Keratinocyte (primary cell): ENCODE results near the gene IFT88. TPM values are rescaled to one million over a fixed set of nuclear protein-coding genes. Genes with fewer than 3 reads are reported as not detected.

Experiments used
- DNase-seq: peaks from one replicate; pipeline ENCODE4 v3.0.0-alpha.2; 2011; ENCODE audit warnings: low read depth, missing footprints, low spot score
- FAIRE-seq: peaks from 2 replicates; lab custom pipeline; 2011; peaks lifted over from hg19 to GRCh38; lab: Jason Lieb, UNC
- H2AFZ ChIP-seq: 2 replicates; pipeline ENCODE4 v1.6.0; 2012; ENCODE audit warnings: low read length, control low read depth, inconsistent platforms; ENCODE audit not compliant: control insufficient read depth
- H3K27ac ChIP-seq: 2 replicates; pipeline ENCODE4 v1.5.1; 2011; ENCODE audit warnings: low read length; ENCODE audit not compliant: control insufficient read depth, insufficient read depth
- H3K27me3 ChIP-seq: 3 replicates; pipeline ENCODE4 v1.6.0; 2011; ENCODE audit warnings: low read length; ENCODE audit not compliant: control insufficient read depth, insufficient read depth; ENCODE audit errors: extremely low read depth
- H3K36me3 ChIP-seq, 2 experiments: 2 replicates in 1 of 2; 3 replicates in 1 of 2; pipeline ENCODE4 v1.5.1; 2011; ENCODE audit warnings: low read length in 2 of 2, mild to moderate bottlenecking in 1 of 2; ENCODE audit not compliant: control insufficient read depth in 2 of 2, insufficient read depth in 2 of 2; ENCODE audit errors: extremely low read depth in 1 of 2
- H3K4me1 ChIP-seq: 3 replicates; pipeline ENCODE4 v1.5.1; 2011; ENCODE audit warnings: low read length; ENCODE audit not compliant: control insufficient read depth, insufficient read depth; ENCODE audit errors: extremely low read depth
- H3K4me2 ChIP-seq: 3 replicates; pipeline ENCODE4 v1.6.0; 2011; ENCODE audit warnings: low read depth, low read length; ENCODE audit not compliant: control insufficient read depth, insufficient read depth; ENCODE audit errors: extremely low read depth
- H3K4me3 ChIP-seq, 3 experiments: fragments of 200-600 bp in 1 of 3; sonication (generic) in 1 of 3; 2 replicates in 2 of 3; 3 replicates in 1 of 3; pipeline ENCODE4 v1.5.1; 2011 to 2016; ENCODE audit warnings: low read length in 3 of 3, mild to moderate bottlenecking in 3 of 3, control low read depth in 2 of 3, inconsistent platforms in 1 of 3, low read depth in 1 of 3, mixed read lengths in 1 of 3, mixed run types in 1 of 3, moderate library complexity in 1 of 3; ENCODE audit not compliant: control insufficient read depth in 2 of 3, insufficient read depth in 2 of 3; ENCODE audit errors: extremely low read depth in 1 of 3
- H3K79me2 ChIP-seq: 2 replicates; pipeline ENCODE4 v1.6.0; 2012; ENCODE audit warnings: low read length; ENCODE audit not compliant: control insufficient read depth, insufficient read depth
- H3K9ac ChIP-seq: 3 replicates; pipeline ENCODE4 v1.6.0; 2011; ENCODE audit warnings: low read length; ENCODE audit not compliant: control insufficient read depth, insufficient read depth; ENCODE audit errors: extremely low read depth
- H3K9me1 ChIP-seq: 3 replicates; pipeline ENCODE4 v1.6.0; 2011; ENCODE audit warnings: low read length; ENCODE audit not compliant: control insufficient read depth, insufficient read depth; ENCODE audit errors: extremely low read depth
- H3K9me3 ChIP-seq: 2 replicates; pipeline ENCODE4 v1.5.1; 2012; ENCODE audit warnings: low read depth, low read length; ENCODE audit not compliant: control insufficient read depth
- H4K20me1 ChIP-seq: 3 replicates; pipeline ENCODE4 v1.6.0; 2011; ENCODE audit warnings: low read length; ENCODE audit not compliant: control insufficient read depth, insufficient read depth; ENCODE audit errors: extremely low read depth
- EZH2 ChIP-seq: IDR thresholded peaks from one replicate; pipeline ENCODE4 v1.6.1; 2012; ENCODE audit warnings: inconsistent platforms, mild to moderate bottlenecking, low read length, moderate library complexity
- dilution Hi-C: fragments of 300-500 bp; cut with MboI; formaldehyde crosslinking; loops from one replicate; pipeline ENCODE4 v1.7.0; 2020; ENCODE audit warnings: low sequenced_read_pairs; ENCODE audit not compliant: extremely low pct_ligation_motif_present
- polyA plus RNA-seq, 5 experiments: library from polyadenylated mRNA; depleted of rRNA in 3 of 5; stranded (reverse) in 3 of 5; stranded (forward) in 1 of 5; unstranded in 1 of 5; fragments of >200 nt; gene quantifications; 1 replicate in 1 of 5; 2 replicates in 3 of 5; 3 replicates in 1 of 5; pipeline versions ENCODE4 v1.2.1 to v1.2.3, GENCODE V29; 2011 to 2012; ENCODE audit warnings: missing spikeins in 2 of 5, low read depth in 1 of 5, low replicate concordance in 1 of 5
- TF ChIP-seq, protein P1 (sequence below), 3 experiments: IDR thresholded peaks in 1 of 3; conservative IDR thresholded peaks in 1 of 3; optimal IDR thresholded peaks in 1 of 3; 2 replicates in 2 of 3; 3 replicates in 1 of 3; pipeline versions ENCODE3 to v1.5.1; 2011; ENCODE audit warnings: low read length in 3 of 3, mild to moderate bottlenecking in 3 of 3, moderate library complexity in 2 of 3, control low read depth in 1 of 3, inconsistent platforms in 1 of 3; ENCODE audit not compliant: insufficient read depth in 2 of 3; ENCODE audit errors: extremely low read depth in 1 of 3

The IFT88 gene
- polyA plus RNA-seq, 1 donor (not counting 4 experiments of a cell fraction or from before 2014, with no cell fraction given) = 9.5 TPM

DNA sequence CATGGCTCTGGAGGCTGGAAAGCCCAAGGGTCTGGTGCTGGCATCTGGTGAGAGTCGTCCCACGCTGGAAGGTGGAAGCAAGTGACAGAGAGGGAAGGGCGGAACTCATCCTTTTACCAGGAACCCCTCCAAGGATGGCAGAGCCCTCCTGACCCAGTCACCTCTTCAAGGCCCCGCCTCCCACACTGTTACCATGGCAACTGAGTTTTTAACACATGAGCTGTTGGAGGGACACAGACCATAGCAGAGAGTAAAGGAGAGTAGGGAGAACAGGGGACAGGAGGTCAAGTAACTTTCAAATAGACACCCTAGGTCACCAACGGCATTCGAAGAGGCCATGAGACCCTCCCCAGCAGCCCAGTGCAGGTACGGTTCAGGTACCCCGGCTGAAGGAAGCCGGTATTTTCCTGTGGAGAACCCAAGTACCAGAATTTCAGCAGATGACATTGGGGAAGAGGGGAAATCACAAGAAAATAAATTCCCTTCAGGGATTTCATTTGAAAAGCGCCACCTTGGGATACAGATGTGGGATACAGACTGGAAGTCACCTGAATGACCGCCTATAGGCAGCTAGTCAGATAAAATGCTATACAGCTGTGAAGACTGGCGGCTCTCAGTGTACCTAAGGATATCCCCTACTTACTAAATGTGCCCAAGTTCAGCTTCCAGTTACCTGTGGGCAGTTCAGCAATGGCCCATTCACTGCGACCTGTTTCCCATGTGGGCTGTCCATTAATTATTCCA is 144.5 kb downstream of the IFT88 start:
- Histone ChIP-seq H3K9ac (no peak overlapping the region), H3K9me3 (no peaks in the 10 kb centered on the region), H3K9me1 (no peaks in the 10 kb centered on the region), H2AFZ (no peak overlapping the region), H3K36me3 (no peaks in the 10 kb centered on the region), H3K27ac (no peak overlapping the region), H4K20me1 (no peaks in the 10 kb centered on the region), H3K4me1 (no peaks in the 10 kb centered on the region), H3K4me2 (no peak overlapping the region), H3K27me3 (peaks cover 15% of the 10 kb centered on the region), H3K79me2 (no peaks in the 10 kb centered on the region), H3K4me3 (no peak overlapping the region)
- no peak for DNase-seq
- TF ChIP-seq, protein P1, sequence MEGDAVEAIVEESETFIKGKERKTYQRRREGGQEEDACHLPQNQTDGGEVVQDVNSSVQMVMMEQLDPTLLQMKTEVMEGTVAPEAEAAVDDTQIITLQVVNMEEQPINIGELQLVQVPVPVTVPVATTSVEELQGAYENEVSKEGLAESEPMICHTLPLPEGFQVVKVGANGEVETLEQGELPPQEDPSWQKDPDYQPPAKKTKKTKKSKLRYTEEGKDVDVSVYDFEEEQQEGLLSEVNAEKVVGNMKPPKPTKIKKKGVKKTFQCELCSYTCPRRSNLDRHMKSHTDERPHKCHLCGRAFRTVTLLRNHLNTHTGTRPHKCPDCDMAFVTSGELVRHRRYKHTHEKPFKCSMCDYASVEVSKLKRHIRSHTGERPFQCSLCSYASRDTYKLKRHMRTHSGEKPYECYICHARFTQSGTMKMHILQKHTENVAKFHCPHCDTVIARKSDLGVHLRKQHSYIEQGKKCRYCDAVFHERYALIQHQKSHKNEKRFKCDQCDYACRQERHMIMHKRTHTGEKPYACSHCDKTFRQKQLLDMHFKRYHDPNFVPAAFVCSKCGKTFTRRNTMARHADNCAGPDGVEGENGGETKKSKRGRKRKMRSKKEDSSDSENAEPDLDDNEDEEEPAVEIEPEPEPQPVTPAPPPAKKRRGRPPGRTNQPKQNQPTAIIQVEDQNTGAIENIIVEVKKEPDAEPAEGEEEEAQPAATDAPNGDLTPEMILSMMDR (optimal IDR thresholded peaks at IDR 0.05 in 1 of 3, IDR thresholded peaks at IDR 0.05 in 1 of 3, conservative IDR thresholded peaks at IDR 0.05 in 1 of 3; ENCODE audit: extremely low read depth in 1 of 3, insufficient read depth in 2 of 3, low read length in 3 of 3) = no peak
- no peak for TF ChIP-seq EZH2
- no peak for FAIRE-seq
- dilution Hi-C loops = no loop called here

DNA sequence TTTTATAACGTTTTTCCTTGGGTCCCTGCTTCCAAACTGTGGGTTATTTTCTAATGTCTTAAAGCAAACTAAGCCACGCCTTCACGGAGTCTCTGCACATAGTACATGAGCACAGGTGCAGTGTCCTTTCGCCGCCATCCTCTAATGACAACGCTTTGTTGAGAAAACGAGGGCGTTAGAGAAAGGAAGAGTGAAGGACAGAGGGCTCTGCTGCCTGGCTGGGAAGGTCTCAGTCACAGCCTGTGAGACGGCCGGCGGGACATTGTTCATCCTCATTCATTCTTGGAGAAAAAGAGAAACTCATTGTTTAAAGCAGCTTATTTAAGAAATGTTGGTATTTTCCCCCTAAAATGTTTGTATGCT is 146.0 kb downstream of the IFT88 start:
- DNase-seq (no peak), FAIRE-seq (no peak)
- H3K36me3 ChIP-seq = no peaks in the 10 kb centered on the region
- no peaks in the 10 kb centered on the region for H4K20me1 ChIP-seq
- no peak for TF ChIP-seq EZH2
- TF ChIP-seq, protein P1 (optimal IDR thresholded peaks at IDR 0.05 in 1 of 3, IDR thresholded peaks at IDR 0.05 in 1 of 3, conservative IDR thresholded peaks at IDR 0.05 in 1 of 3; ENCODE audit: extremely low read depth in 1 of 3, insufficient read depth in 2 of 3, low read length in 3 of 3) = no peak
- H3K27ac ChIP-seq = no peak overlapping the region
- no peak overlapping the region for H3K9ac ChIP-seq
- H3K9me3 ChIP-seq = no peaks in the 10 kb centered on the region
- peak overlapping the region; percentile 33 for H2AFZ ChIP-seq
- no peaks in the 10 kb centered on the region for H3K9me1 ChIP-seq
- H3K4me2 ChIP-seq = peak overlapping the region; percentile 44
- no peak overlapping the region for H3K4me3 ChIP-seq
- no peaks in the 10 kb centered on the region for H3K79me2 ChIP-seq
- dilution Hi-C loops = no loop called here
- no peaks in the 10 kb centered on the region for H3K4me1 ChIP-seq
- H3K27me3 ChIP-seq = peaks cover 15% of the 10 kb centered on the region
